A549 (cell line): ENCODE data around the gene FAM237A. TPM values are rescaled to one million over a fixed set of nuclear protein-coding genes. Genes with fewer than 3 reads are reported as not detected.

Source experiments
- ATAC-seq, 2 experiments: fragments of 200-7000 bp in 1 of 2; fragments of >200 bp in 1 of 2; cut with Nextera tagmentation in 1 of 2; cut with Tn5 transposase in 1 of 2; 3 replicates each; pipeline versions ENCODE4 v1.8.0 to v1.9.1; 2018 to 2020; ENCODE audit warnings: mild to moderate bottlenecking in 1 of 2, moderate library complexity in 1 of 2
- CTCF ChIA-PET: fragments of 300-600 bp; sonication (Branson Sonifier 250); formaldehyde crosslinking; extraction: SDS; loops from one replicate; lab custom pipeline; 2021; ENCODE audit warnings: antibody characterized with exemption, inconsistent platforms; lab: Yijun Ruan, JAX
- POLR2A ChIA-PET: fragments of 350-600 bp; formaldehyde crosslinking; extraction: SDS; loops from one replicate; lab custom pipeline; 2021; ENCODE audit warnings: antibody characterized with exemption, inconsistent platforms; lab: Yijun Ruan, JAX
- DNase-seq, 2 experiments: peaks; one replicate each; pipeline versions ENCODE4 v3.0.0 to v3.0.0-alpha.2; 2011 to 2016; ENCODE audit warnings: low read depth in 1 of 2, low spot score in 1 of 2
- FAIRE-seq: peaks from 2 replicates; lab custom pipeline; 2011; peaks lifted over from hg19 to GRCh38; lab: Jason Lieb, UNC
- H3K27ac ChIP-seq, 2 experiments: fragments of >200 bp; sonication (Bioruptor Twin); formaldehyde crosslinking; 3 replicates each; pipeline ENCODE4 v1.5.1; 2016 to 2017
- H3K4me1 ChIP-seq: fragments of >200 bp; sonication (Bioruptor Twin); formaldehyde crosslinking; 3 replicates; pipeline ENCODE4 v1.6.1; 2016
- H3K4me2 ChIP-seq: fragments of >200 bp; sonication (Bioruptor Twin); formaldehyde crosslinking; 3 replicates; pipeline ENCODE4 v1.6.1; 2016
- H3K4me3 ChIP-seq: fragments of >200 bp; sonication (Bioruptor Twin); formaldehyde crosslinking; 3 replicates; pipeline ENCODE4 v1.5.1; 2016
- H3K9me3 ChIP-seq: fragments of >200 bp; sonication (Bioruptor Twin); formaldehyde crosslinking; 3 replicates; pipeline ENCODE4 v1.6.1; 2016
- BHLHE40 ChIP-seq: IDR thresholded peaks from 2 replicates; pipeline ENCODE4 v1.6.1; 2012; ENCODE audit warnings: low read depth, low read length, inconsistent platforms
- CBX2 ChIP-seq: fragments of 200-600 bp; sonication (generic); IDR thresholded peaks from 2 replicates; pipeline ENCODE4 v1.6.1; 2016; ENCODE audit warnings: low read depth, mild to moderate bottlenecking, borderline replicate concordance
- CBX8 ChIP-seq: fragments of 200-600 bp; sonication (generic); IDR thresholded peaks from 2 replicates; pipeline ENCODE4 v1.6.1; 2016
- CHD4 ChIP-seq: fragments of 200-600 bp; sonication (generic); IDR thresholded peaks from 2 replicates; pipeline ENCODE4 v1.6.1; 2016; ENCODE audit warnings: antibody characterized with exemption, mild to moderate bottlenecking, borderline replicate concordance
- CTCF ChIP-seq: fragments of >200 bp; sonication (Bioruptor Twin); formaldehyde crosslinking; IDR thresholded peaks from 3 replicates; pipeline ENCODE4 v1.5.1; 2016
- EHF ChIP-seq: fragments of 250-450 bp; sonication (Bioruptor Pico); IDR thresholded peaks from 2 replicates; pipeline ENCODE4 v1.5.0; 2020; ENCODE audit warnings: mild to moderate bottlenecking
- EP300 ChIP-seq, 2 experiments: fragments of >200 bp; sonication (Bioruptor Twin); formaldehyde crosslinking; IDR thresholded peaks; 2 replicates in 1 of 2; 3 replicates in 1 of 2; pipeline ENCODE4 v1.6.1; 2016 to 2017
- ESRRA ChIP-seq: fragments of 150-350 bp; IDR thresholded peaks from 2 replicates; pipeline ENCODE4 v1.6.1; 2014; ENCODE audit warnings: mild to moderate bottlenecking, low read length, borderline replicate concordance
- FOXS1 ChIP-seq: fragments of 250-450 bp; sonication (Bioruptor Pico); IDR thresholded peaks from 2 replicates; pipeline ENCODE4 v1.5.0; 2020; ENCODE audit warnings: mild to moderate bottlenecking, moderate library complexity
- GATA3 ChIP-seq: IDR thresholded peaks from 2 replicates; pipeline ENCODE4 v1.6.1; 2012; ENCODE audit warnings: borderline replicate concordance
- HDAC2 ChIP-seq: fragments of 200-600 bp; sonication (generic); IDR thresholded peaks from 2 replicates; pipeline ENCODE4 v1.6.1; 2016
- HEYL ChIP-seq: fragments of 250-450 bp; sonication (Bioruptor Pico); IDR thresholded peaks from 2 replicates; pipeline ENCODE4 v1.8.0; 2021; ENCODE audit warnings: mild to moderate bottlenecking, moderate library complexity
- HOXB5 ChIP-seq: fragments of 250-450 bp; sonication (Bioruptor Pico); IDR thresholded peaks from 2 replicates; pipeline ENCODE4 v1.5.0; 2020; ENCODE audit warnings: mild to moderate bottlenecking, moderate library complexity
- JUN ChIP-seq, 2 experiments: fragments of >200 bp; sonication (Bioruptor Twin); formaldehyde crosslinking; IDR thresholded peaks; 2 replicates in 1 of 2; 3 replicates in 1 of 2; pipeline ENCODE4 v1.6.1; 2016 to 2017
- JUNB ChIP-seq: fragments of >200 bp; sonication (Bioruptor Twin); formaldehyde crosslinking; IDR thresholded peaks from 2 replicates; pipeline ENCODE4 v1.6.1; 2016
- KDM1A ChIP-seq: fragments of 200-600 bp; sonication (generic); IDR thresholded peaks from 2 replicates; pipeline ENCODE4 v1.6.1; 2016; ENCODE audit warnings: low read depth, mild to moderate bottlenecking
- MAZ ChIP-seq: fragments of 150-350 bp; IDR thresholded peaks from 2 replicates; pipeline ENCODE4 v1.6.1; 2014; ENCODE audit warnings: antibody characterized with exemption, low read depth, low read length, borderline replicate concordance
- MYC ChIP-seq: IDR thresholded peaks from 2 replicates; pipeline ENCODE4 v1.6.1; 2012; ENCODE audit warnings: mild to moderate bottlenecking, inconsistent platforms, low read length, improper control_type of control experiment, borderline replicate concordance
- NPAS2 ChIP-seq: fragments of 250-450 bp; sonication (Bioruptor Pico); IDR thresholded peaks from 2 replicates; pipeline ENCODE4 v1.8.0; 2022; ENCODE audit warnings: mild to moderate bottlenecking, moderate library complexity, borderline replicate concordance
- POLR2A ChIP-seq: IDR thresholded peaks from 2 replicates; pipeline ENCODE4 v1.6.1; 2012; ENCODE audit warnings: mild to moderate bottlenecking, low read length
- POLR2AphosphoS2 ChIP-seq: conservative IDR thresholded peaks from 2 replicates; pipeline ENCODE4 v1.6.1; 2012; ENCODE audit warnings: low read length, improper control_type of control experiment, inconsistent platforms
- RAD21 ChIP-seq, 2 experiments: fragments of >200 bp in 1 of 2; sonication (Bioruptor Twin) in 1 of 2; formaldehyde crosslinking in 1 of 2; IDR thresholded peaks in 1 of 2; conservative IDR thresholded peaks in 1 of 2; 2 replicates in 1 of 2; 3 replicates in 1 of 2; pipeline ENCODE4 v1.6.1; 2012 to 2018; ENCODE audit warnings: inconsistent platforms in 1 of 2
- RCOR1 ChIP-seq: fragments of 150-350 bp; IDR thresholded peaks from 2 replicates; pipeline ENCODE4 v1.6.1; 2014; ENCODE audit warnings: antibody characterized with exemption, low read length, low read depth
- RFX5 ChIP-seq: fragments of 450-650 bp; IDR thresholded peaks from 2 replicates; pipeline ENCODE4 v1.7.1; 2014; ENCODE audit warnings: antibody characterized with exemption, mild to moderate bottlenecking, moderate library complexity
- RNF2 ChIP-seq: fragments of 200-600 bp; sonication (generic); IDR thresholded peaks from 2 replicates; pipeline ENCODE4 v1.6.1; 2016; ENCODE audit warnings: low read depth, mild to moderate bottlenecking, antibody characterized with exemption, moderate library complexity, borderline replicate concordance
- SREBF2 ChIP-seq: fragments of 450-650 bp; IDR thresholded peaks from 2 replicates; pipeline ENCODE4 v1.6.1; 2014; ENCODE audit warnings: mild to moderate bottlenecking, moderate library complexity
- ZC3H11A ChIP-seq: fragments of 450-650 bp; IDR thresholded peaks from 2 replicates; pipeline ENCODE4 v1.6.1; 2014; ENCODE audit warnings: antibody characterized with exemption, mild to moderate bottlenecking
- ZFP36 ChIP-seq: fragments of 450-650 bp; IDR thresholded peaks from 2 replicates; pipeline ENCODE4 v1.6.1; 2014; ENCODE audit warnings: borderline replicate concordance; ENCODE audit not compliant: partially characterized antibody
- ZNF302 ChIP-seq: fragments of 250-450 bp; sonication (Bioruptor Pico); IDR thresholded peaks from 2 replicates; pipeline ENCODE4 v1.9.0; 2021; ENCODE audit warnings: inconsistent platforms, mild to moderate bottlenecking, moderate library complexity
- WGBS: methylation state at CpG from one replicate; pipeline ENCODE4 v1.1.6; 2017; ENCODE audit errors: missing lambda C conversion rate; 5-methylcytosine and 5-hydroxymethylcytosine counted together
- polyA plus RNA-seq, 4 experiments: library from polyadenylated mRNA; depleted of rRNA in 3 of 4; stranded (reverse); fragments of >200 nt; fragmentation: RNase III in 1 of 4; extraction: RNeasy Plus Mini Kit Qiagen cat#74134 plus additional on column Dnase treatment in 1 of 4; gene quantifications; 2 replicates in 3 of 4; 3 replicates in 1 of 4; pipeline ENCODE4 v1.2.3, GENCODE V29; 2011 to 2017
- TF ChIP-seq, protein P1 (sequence below): fragments of 250-450 bp; sonication (Bioruptor Pico); IDR thresholded peaks from 2 replicates; pipeline ENCODE4 v1.5.0; 2020; ENCODE audit warnings: low read depth, mild to moderate bottlenecking, moderate library complexity
- TF ChIP-seq, protein P2 (sequence below): fragments of 450-650 bp; IDR thresholded peaks from 2 replicates; pipeline ENCODE4 v1.6.1; 2014; ENCODE audit warnings: antibody characterized with exemption
- TF ChIP-seq, protein P3 (sequence below): IDR thresholded peaks from 2 replicates; pipeline ENCODE4 v1.6.1; 2012

FAM237A gene
- polyA plus RNA-seq, 2 of the 4 experiments (the other 2 are of a cell fraction): not detected

GRCh38 chr2:206603243-206603642 lies 39.0 kb upstream of the FAM237A start:
- no peak for DNase-seq
- WGBS: 79% methylated on average over 3 of the region's 3 CpGs
- TF ChIP-seq POLR2AphosphoS2 (no peak), KDM1A (no peak), RCOR1 (no peak), POLR2A (no peak), ESRRA (no peak), EHF (CRISPR knock-in tag) (no peak), RAD21 (conservative IDR thresholded peaks at IDR 0.05 in 1 of 2, IDR thresholded peaks at IDR 0.05 in 1 of 2) (no peak), CTCF (no peak), MAZ (no peak), EP300 (IDR thresholded peaks at IDR 0.05) (no peak), NPAS2 (CRISPR knock-in tag) (no peak), CBX2 (no peak), RNF2 (no peak), SREBF2 (no peak), GATA3 (no peak)
- Histone ChIP-seq H3K4me1 (no peaks in the 10 kb centered on the region), H3K9me3 (no peaks in the 10 kb centered on the region), H3K4me3 (no peak overlapping the region), H3K27ac (no peak overlapping the region), H3K4me2 (no peak overlapping the region)
- no peak for ATAC-seq
- ChIA-PET POLR2A (no interaction called here), CTCF (interaction anchor here (1.2 kb wide), 1 partner anchor 26 kb away, joined by 3 read pairs; no protein-coding TSS in a partner anchor)
- no peak for FAIRE-seq

DNA sequence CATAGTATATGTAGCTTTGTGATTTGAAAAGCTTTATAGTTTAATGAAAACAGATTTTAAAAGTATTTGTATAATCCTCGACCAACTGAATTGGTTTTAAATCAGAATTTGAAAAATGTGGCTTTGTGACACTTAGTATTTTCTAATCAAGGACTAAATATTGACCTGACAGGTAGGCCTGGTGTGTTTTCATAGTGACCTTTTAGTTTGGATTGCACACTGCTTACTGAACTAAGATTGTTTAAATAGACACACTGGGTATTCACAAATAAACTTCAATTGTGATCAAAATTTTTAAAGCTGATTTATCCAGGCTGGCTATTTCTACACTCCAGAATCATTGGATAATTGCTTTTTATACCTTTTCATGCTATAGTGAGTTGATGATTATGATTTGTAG lies 31.8 kb upstream of the FAM237A start:
- no peak for DNase-seq
- CTCF ChIA-PET: no interaction called here
- no peak for FAIRE-seq
- Histone ChIP-seq H3K9me3 (no peaks in the 10 kb centered on the region; the same call in 2 of the 3 replicates), H3K4me1 (peaks cover 11% of the 10 kb centered on the region), H3K4me3 (no peak overlapping the region), H3K27ac (no peak overlapping the region), H3K4me2 (no peak overlapping the region)
- 29% methylated on average over 1 of the region's 1 CpG for WGBS
- no peak for ATAC-seq
- TF ChIP-seq CHD4 (no peak), ZNF302 (CRISPR knock-in tag) (no peak), MYC (no peak)
- POLR2A ChIA-PET: no interaction called here

DNA sequence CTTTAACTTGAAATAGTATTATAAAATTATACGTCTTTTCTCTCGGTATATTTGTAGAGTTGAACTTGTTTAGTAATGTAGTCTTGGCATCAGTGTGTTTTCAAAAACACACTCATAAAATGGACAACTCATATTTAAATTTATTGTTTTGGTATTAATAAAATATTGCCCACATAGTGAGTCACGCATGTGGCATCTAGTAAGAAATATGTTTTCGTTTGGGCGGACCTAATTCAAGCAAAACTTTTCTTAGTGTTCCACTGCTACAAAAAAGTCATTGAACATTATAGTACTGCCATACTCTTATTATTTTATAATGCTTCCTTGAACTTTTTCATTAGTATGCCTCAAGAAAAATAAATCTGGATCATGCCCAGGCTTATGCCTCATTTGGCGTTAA lies 31.1 kb upstream of the FAM237A start:
- 88% methylated on average over 6 of the region's 6 CpGs for WGBS
- FAIRE-seq: no peak
- POLR2A ChIA-PET: no interaction called here
- CTCF ChIA-PET: no interaction called here
- no peak for ATAC-seq
- TF ChIP-seq ZC3H11A (no peak), JUNB (no peak), HOXB5 (CRISPR knock-in tag) (no peak), SREBF2 (no peak), JUN (IDR thresholded peaks at IDR 0.05) (no peak), BHLHE40 (no peak), HEYL (no peak), RCOR1 (no peak), ESRRA (no peak), HDAC2 (no peak), CBX8 (no peak), ZFP36 (no peak), FOXS1 (CRISPR knock-in tag) (no peak), KDM1A (no peak), RFX5 (no peak)
- TF ChIP-seq, protein P1, sequence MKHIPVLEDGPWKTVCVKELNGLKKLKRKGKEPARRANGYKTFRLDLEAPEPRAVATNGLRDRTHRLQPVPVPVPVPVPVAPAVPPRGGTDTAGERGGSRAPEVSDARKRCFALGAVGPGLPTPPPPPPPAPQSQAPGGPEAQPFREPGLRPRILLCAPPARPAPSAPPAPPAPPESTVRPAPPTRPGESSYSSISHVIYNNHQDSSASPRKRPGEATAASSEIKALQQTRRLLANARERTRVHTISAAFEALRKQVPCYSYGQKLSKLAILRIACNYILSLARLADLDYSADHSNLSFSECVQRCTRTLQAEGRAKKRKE (CRISPR knock-in tag): no peak
- TF ChIP-seq, protein P2, sequence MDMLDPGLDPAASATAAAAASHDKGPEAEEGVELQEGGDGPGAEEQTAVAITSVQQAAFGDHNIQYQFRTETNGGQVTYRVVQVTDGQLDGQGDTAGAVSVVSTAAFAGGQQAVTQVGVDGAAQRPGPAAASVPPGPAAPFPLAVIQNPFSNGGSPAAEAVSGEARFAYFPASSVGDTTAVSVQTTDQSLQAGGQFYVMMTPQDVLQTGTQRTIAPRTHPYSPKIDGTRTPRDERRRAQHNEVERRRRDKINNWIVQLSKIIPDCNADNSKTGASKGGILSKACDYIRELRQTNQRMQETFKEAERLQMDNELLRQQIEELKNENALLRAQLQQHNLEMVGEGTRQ: no peak
- TF ChIP-seq, protein P3, sequence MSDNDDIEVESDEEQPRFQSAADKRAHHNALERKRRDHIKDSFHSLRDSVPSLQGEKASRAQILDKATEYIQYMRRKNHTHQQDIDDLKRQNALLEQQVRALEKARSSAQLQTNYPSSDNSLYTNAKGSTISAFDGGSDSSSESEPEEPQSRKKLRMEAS: no peak
- TF ChIP-seq, all 56 proteins: peak for 0
- Histone ChIP-seq H3K9me3 (no peaks in the 10 kb centered on the region; the same call in 2 of the 3 replicates), H3K4me2 (no peak overlapping the region), H3K4me1 (peaks cover 18% of the 10 kb centered on the region), H3K4me3 (no peak overlapping the region), H3K27ac (no peak overlapping the region)
- no peak for DNase-seq
